Measurements from ENCODE around the gene PDE3A.

- TF ChIP-seq GATA3 (IDR thresholded peaks at IDR 0.05; ENCODE audit: low read depth, low read length): no peak
- no peak for TF ChIP-seq GATA2 (IDR thresholded peaks at IDR 0.05; ENCODE audit: low read depth, low read length)
These were observed 347.7 kb downstream of the PDE3A start for GRCh38 chr12:20716037-20716436.

Measured in SH-SY5Y (cell line).